NB4 (cell line): ENCODE results near the gene NEK11.

ENCODE experiments used
- DNase-seq: peaks from one replicate; pipeline ENCODE4 v3.0.0; 2010; ENCODE audit warnings: low read depth
- H3K4me3 ChIP-seq: one replicate; pipeline ENCODE4 v1.5.1; 2011; ENCODE audit warnings: mild to moderate bottlenecking, low read depth, low read length, moderate library complexity
- CTCF ChIP-seq: IDR thresholded peaks from one replicate; pipeline ENCODE4 v1.5.1; 2012; ENCODE audit warnings: low read depth, low read length
- MAX ChIP-seq: IDR thresholded peaks from 2 replicates; pipeline ENCODE4 v1.6.1; 2011; ENCODE audit warnings: low read depth, low read length
- MYC ChIP-seq: IDR thresholded peaks from 2 replicates; pipeline ENCODE4 v1.6.1; 2011; ENCODE audit warnings: low read depth, low read length
- POLR2A ChIP-seq: IDR thresholded peaks from 2 replicates; pipeline ENCODE4 v1.6.1; 2011; ENCODE audit warnings: mild to moderate bottlenecking; ENCODE audit not compliant: insufficient read length; ENCODE audit errors: extremely low read depth

Gene NEK11

GRCh38 chr3:131231710-131232389, 205.2 kb downstream of the NEK11 start:
- no peak for TF ChIP-seq CTCF
- TF ChIP-seq MYC: no peak
- no peak for TF ChIP-seq POLR2A
- TF ChIP-seq MAX: no peak
- DNase-seq: no peak
- H3K4me3 ChIP-seq: no peak overlapping the region

- TF ChIP-seq CTCF: no peak
- TF ChIP-seq MYC: no peak
- no peak for TF ChIP-seq POLR2A
- DNase-seq: no peak
- no peak overlapping the region for H3K4me3 ChIP-seq
These were observed 206.1 kb downstream of the NEK11 start for GRCh38 chr3:131232711-131233267.

- no peak for DNase-seq
- no peak for TF ChIP-seq MAX
- no peak for TF ChIP-seq CTCF
- no peak for TF ChIP-seq MYC
- TF ChIP-seq POLR2A: no peak
- H3K4me3 ChIP-seq: no peak overlapping the region
These were observed 207.4 kb downstream of the NEK11 start for GRCh38 chr3:131233900-131234668.

- no peak for DNase-seq
- H3K4me3 ChIP-seq: no peak overlapping the region
- no peak for TF ChIP-seq MYC
- TF ChIP-seq MAX: no peak
- no peak for TF ChIP-seq CTCF
- no peak for TF ChIP-seq POLR2A
These were observed 209.7 kb downstream of the NEK11 start for GRCh38 chr3:131236421-131236820.

GRCh38 chr3:131238496-131238895, 211.8 kb downstream of the NEK11 start:
- no peak for DNase-seq
- TF ChIP-seq POLR2A: no peak
- no peak for TF ChIP-seq CTCF
- no peak for TF ChIP-seq MYC
- no peak for TF ChIP-seq MAX

More at GRCh38 chr3:131238496-131238895, 211.8 kb downstream of the NEK11 start:
- H3K4me3 ChIP-seq: no peak overlapping the region
